ENCODE data around the gene TRERF1. TPM values are rescaled to one million over a fixed set of nuclear protein-coding genes. Genes with fewer than 3 reads are reported as not detected.

Gene TRERF1
- total RNA-seq, 4 donors from 2014 or later, result 6.9 to 12.1 (median 8.8) TPM

GRCh38 chr6:42175860-42176259 lies 275.9 kb downstream of the TRERF1 start:
- TF ChIP-seq POLR2A (IDR thresholded peaks at IDR 0.05), result no peak
- TF ChIP-seq, protein P1, sequence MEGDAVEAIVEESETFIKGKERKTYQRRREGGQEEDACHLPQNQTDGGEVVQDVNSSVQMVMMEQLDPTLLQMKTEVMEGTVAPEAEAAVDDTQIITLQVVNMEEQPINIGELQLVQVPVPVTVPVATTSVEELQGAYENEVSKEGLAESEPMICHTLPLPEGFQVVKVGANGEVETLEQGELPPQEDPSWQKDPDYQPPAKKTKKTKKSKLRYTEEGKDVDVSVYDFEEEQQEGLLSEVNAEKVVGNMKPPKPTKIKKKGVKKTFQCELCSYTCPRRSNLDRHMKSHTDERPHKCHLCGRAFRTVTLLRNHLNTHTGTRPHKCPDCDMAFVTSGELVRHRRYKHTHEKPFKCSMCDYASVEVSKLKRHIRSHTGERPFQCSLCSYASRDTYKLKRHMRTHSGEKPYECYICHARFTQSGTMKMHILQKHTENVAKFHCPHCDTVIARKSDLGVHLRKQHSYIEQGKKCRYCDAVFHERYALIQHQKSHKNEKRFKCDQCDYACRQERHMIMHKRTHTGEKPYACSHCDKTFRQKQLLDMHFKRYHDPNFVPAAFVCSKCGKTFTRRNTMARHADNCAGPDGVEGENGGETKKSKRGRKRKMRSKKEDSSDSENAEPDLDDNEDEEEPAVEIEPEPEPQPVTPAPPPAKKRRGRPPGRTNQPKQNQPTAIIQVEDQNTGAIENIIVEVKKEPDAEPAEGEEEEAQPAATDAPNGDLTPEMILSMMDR (IDR thresholded peaks at IDR 0.05), result no peak
- intact Hi-C loops (cut with DNase I; ENCODE audit: low total_unique reads), result loop anchor here (10.0 kb wide), 1 partner anchor 241 kb away; no protein-coding TSS in a partner anchor
- DNase-seq (ENCODE audit: low spot score in 2 of 2), result no peak
- 64 to 70% methylated on average over 5 of the region's 5 CpGs for WGBS, 2 donors
- no peak overlapping the region for H3K4me3 ChIP-seq (ENCODE audit: low read depth, poor library complexity, severe bottlenecking)

Other genes with a start within 250 kb of the TRERF1 start
- gene MRPS10, start 234.1 kb downstream of the TRERF1 start, total RNA-seq, result 10 to 100 TPM; 20.9 to 27.1 (median 25.8) TPM
- 10 to 100 TPM; 22.7 to 28.7 (median 25.3) TPM for gene UBR2, start 112.1 kb upstream of the TRERF1 start, total RNA-seq

All from lower leg skin (tissue), 4 donors.